ENCODE measurements around the gene VWA8. TPM values are rescaled to one million over a fixed set of nuclear protein-coding genes. Genes with fewer than 3 reads are reported as not detected.

Gene VWA8
- total and polyA plus RNA-seq, 2 of the 13 experiments (the other 11 are each of a cell fraction or from before 2014, with no cell fraction given) = 9.1 to 17.3 TPM

DNA sequence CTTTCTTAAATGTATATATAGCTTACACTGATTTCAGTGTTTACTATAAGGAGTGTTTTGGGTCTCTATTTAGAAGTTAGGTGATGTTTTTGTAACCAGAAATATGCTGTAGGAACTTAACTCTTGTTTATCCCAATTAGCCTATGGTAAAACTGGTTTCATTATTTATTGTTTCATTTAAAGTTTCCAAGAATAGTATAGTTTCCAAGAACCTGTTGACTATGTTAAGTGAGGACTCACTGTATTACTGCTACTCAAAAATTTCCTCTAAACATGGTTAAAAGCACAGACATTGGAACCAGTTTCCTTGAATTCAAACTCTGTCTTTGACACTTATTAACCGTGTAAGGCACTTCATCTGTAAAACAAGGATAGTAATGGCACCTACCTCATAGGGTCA lies 316.2 kb downstream of the VWA8 start:
- in situ Hi-C loops (cut with HindIII; ENCODE audit: extremely low pct_ligation_motif_present, low pct_unique_long_range_greater_than_20kb) = loop anchor here (5.0 kb wide), 1 partner anchor 37 kb away; no protein-coding TSS in a partner anchor
- H3K4me2 ChIP-seq (ENCODE audit: low read depth, low read length) = no peak overlapping the region
- DNase-seq (ENCODE audit: low spot score) (no peak), FAIRE-seq (no peak), ATAC-seq (no peak)
- H3K27me3 ChIP-seq (ENCODE audit: control insufficient read depth in 1 of 2, insufficient read depth in 2 of 2, low read length in 2 of 2) = no peaks in the 10 kb centered on the region
- BruUV-seq (replicated peaks) = no TSS peak
- intact Hi-C loops (cut with micrococcal nuclease; ENCODE audit: unreplicated experiment) = loop anchor here (5.0 kb wide), 2 partner anchors 82 to 97 kb away; no protein-coding TSS in a partner anchor
- no peak overlapping the region; the same call in 1 of the 2 replicates for H3K9ac ChIP-seq (ENCODE audit: insufficient read depth, low read depth, low read length)
- H3K27ac ChIP-seq (ENCODE audit: extremely low read length, insufficient read depth, low read length) = peak overlapping the region; percentile 71
- CTCF ChIA-PET (ENCODE audit: low intra/inter-chr PET ratio, low total read pairs) = no interaction called here
- peaks cover 73% of the 10 kb centered on the region for H3K4me1 ChIP-seq (ENCODE audit: insufficient read depth, low read length)
- no peaks in the 10 kb centered on the region for H4K20me1 ChIP-seq (ENCODE audit: insufficient read depth, low read length)
- POLR2A ChIA-PET = interaction anchor here (1.2 kb wide), 2 partner anchors 31 to 39 kb away, joined by 4 to 7 read pairs; no protein-coding TSS in a partner anchor
- H3K4me3 ChIP-seq (replicated peaks in 1 of 3; ENCODE audit: insufficient read depth in 1 of 3, low read depth in 2 of 3, low read length in 3 of 3) = no peak overlapping the region
- WGBS (ENCODE audit: low lambda C conversion rate) = 100% methylated on average over 1 of the region's 1 CpG
- H3K9me3 ChIP-seq (ENCODE audit: low read length) = no peaks in the 10 kb centered on the region
- H3K79me2 ChIP-seq (ENCODE audit: insufficient read depth, low read length) = no peaks in the 10 kb centered on the region
- no peak for TF ChIP-seq PTBP1 (IDR thresholded peaks at IDR 0.05; ENCODE audit: low read depth, low read length, poor library complexity, severe bottlenecking)
- TF ChIP-seq ZC3H4 (CRISPR knock-in tag; IDR thresholded peaks at IDR 0.05; ENCODE audit: borderline replicate concordance) = no peak
- TF ChIP-seq, protein P1, sequence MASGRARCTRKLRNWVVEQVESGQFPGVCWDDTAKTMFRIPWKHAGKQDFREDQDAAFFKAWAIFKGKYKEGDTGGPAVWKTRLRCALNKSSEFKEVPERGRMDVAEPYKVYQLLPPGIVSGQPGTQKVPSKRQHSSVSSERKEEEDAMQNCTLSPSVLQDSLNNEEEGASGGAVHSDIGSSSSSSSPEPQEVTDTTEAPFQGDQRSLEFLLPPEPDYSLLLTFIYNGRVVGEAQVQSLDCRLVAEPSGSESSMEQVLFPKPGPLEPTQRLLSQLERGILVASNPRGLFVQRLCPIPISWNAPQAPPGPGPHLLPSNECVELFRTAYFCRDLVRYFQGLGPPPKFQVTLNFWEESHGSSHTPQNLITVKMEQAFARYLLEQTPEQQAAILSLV (CRISPR knock-in tag; IDR thresholded peaks at IDR 0.05; ENCODE audit: borderline replicate concordance) = no peak
- no peak for TF ChIP-seq ZFYVE20 (CRISPR knock-in tag; IDR thresholded peaks at IDR 0.05; ENCODE audit: borderline replicate concordance, low read depth)
- TF ChIP-seq MXI1 (IDR thresholded peaks at IDR 0.05; ENCODE audit: borderline replicate concordance, low read depth, low read length) = no peak
- no peaks in the 10 kb centered on the region for H3K36me3 ChIP-seq (replicated peaks in 1 of 2; ENCODE audit: control insufficient read depth in 1 of 2, insufficient read depth in 2 of 2, low read length in 2 of 2)
- no peak overlapping the region for H2AFZ ChIP-seq (ENCODE audit: low read length)

DNA sequence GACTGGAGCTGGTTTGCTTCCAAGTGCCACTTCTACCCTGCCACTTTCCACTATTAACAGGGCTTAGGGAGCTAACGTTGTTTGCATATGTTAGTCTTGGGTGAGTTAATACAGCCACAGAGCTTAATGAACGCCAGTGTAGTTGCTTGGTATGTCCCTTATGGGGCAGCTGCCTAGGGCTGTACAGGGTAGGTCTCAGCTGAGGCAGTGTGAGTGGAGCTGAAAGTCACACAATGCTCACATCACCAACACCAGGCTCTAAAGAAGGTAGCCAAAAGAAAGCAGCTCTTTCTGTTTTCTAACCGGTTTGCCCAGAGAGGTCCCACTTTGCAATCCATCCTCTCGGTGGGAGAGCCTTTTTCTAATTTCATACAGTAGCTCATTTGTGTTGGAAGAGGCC lies 317.4 kb downstream of the VWA8 start:
- no peak overlapping the region for H3K9ac ChIP-seq (ENCODE audit: insufficient read depth, low read depth, low read length)
- FAIRE-seq (no peak), DNase-seq (ENCODE audit: low spot score) (no peak), ATAC-seq (no peak)
- H3K4me3 ChIP-seq (replicated peaks in 1 of 3; ENCODE audit: insufficient read depth in 1 of 3, low read depth in 2 of 3, low read length in 3 of 3) = no peak overlapping the region
- no peak overlapping the region for H3K4me2 ChIP-seq (ENCODE audit: low read depth, low read length)
- CTCF ChIA-PET (ENCODE audit: low intra/inter-chr PET ratio, low total read pairs) = no interaction called here
- H3K79me2 ChIP-seq (ENCODE audit: insufficient read depth, low read length) = no peaks in the 10 kb centered on the region
- H3K4me1 ChIP-seq (ENCODE audit: insufficient read depth, low read length) = peaks cover 73% of the 10 kb centered on the region
- BruUV-seq (replicated peaks) = no TSS peak
- intact Hi-C loops (cut with micrococcal nuclease; ENCODE audit: unreplicated experiment) = no loop called here
- POLR2A ChIA-PET = interaction anchor here (1.1 to 2.1 kb wide), 2 partner anchors 30 to 37 kb away, joined by 5 to 8 read pairs; no protein-coding TSS in a partner anchor
- in situ Hi-C loops (cut with HindIII; ENCODE audit: extremely low pct_ligation_motif_present, low pct_unique_long_range_greater_than_20kb) = no loop called here
- H3K36me3 ChIP-seq (replicated peaks in 1 of 2; ENCODE audit: control insufficient read depth in 1 of 2, insufficient read depth in 2 of 2, low read length in 2 of 2) = no peaks in the 10 kb centered on the region; a peak in 1 of 5 replicates
- TF ChIP-seq, protein P2, sequence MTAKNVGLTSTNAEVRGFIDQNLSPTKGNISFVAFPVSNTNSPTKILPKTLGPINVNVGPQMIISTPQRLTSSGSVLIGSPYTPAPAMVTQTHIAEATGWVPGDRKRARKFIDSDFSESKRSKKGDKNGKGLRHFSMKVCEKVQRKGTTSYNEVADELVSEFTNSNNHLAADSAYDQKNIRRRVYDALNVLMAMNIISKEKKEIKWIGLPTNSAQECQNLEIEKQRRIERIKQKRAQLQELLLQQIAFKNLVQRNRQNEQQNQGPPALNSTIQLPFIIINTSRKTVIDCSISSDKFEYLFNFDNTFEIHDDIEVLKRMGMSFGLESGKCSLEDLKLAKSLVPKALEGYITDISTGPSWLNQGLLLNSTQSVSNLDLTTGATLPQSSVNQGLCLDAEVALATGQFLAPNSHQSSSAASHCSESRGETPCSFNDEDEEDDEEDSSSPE (CRISPR knock-in tag; IDR thresholded peaks at IDR 0.05) = no peak
- TF ChIP-seq ZNF713 (CRISPR knock-in tag; IDR thresholded peaks at IDR 0.05) (no peak), PCBP1 (IDR thresholded peaks at IDR 0.05; ENCODE audit: borderline replicate concordance, low read depth, low read length) (no peak), KDM6A (CRISPR knock-in tag; IDR thresholded peaks at IDR 0.05; ENCODE audit: low read depth) (no peak)
- H3K9me3 ChIP-seq (ENCODE audit: low read length) = no peaks in the 10 kb centered on the region
- WGBS (ENCODE audit: low lambda C conversion rate) = 86% methylated on average over 4 of the region's 4 CpGs
- H3K27ac ChIP-seq (ENCODE audit: extremely low read length, insufficient read depth, low read length) = no peak overlapping the region
- no peaks in the 10 kb centered on the region for H4K20me1 ChIP-seq (ENCODE audit: insufficient read depth, low read length)
- H3K27me3 ChIP-seq (ENCODE audit: control insufficient read depth in 1 of 2, insufficient read depth in 2 of 2, low read length in 2 of 2) = no peaks in the 10 kb centered on the region
- H2AFZ ChIP-seq (ENCODE audit: low read length) = no peak overlapping the region
